Fibroblast of the aortic adventitia (primary cell): ENCODE measurements around the gene KRT85. TPM values are rescaled to one million over a fixed set of nuclear protein-coding genes. Genes with fewer than 3 reads are reported as not detected.

Source experiments
- DNase-seq: peaks from one replicate; pipeline ENCODE4 v3.0.0-alpha.2; 2010; ENCODE audit warnings: low read depth
- H3K4me3 ChIP-seq: 2 replicates; pipeline ENCODE4 v1.5.1; 2011; ENCODE audit warnings: low read depth, mild to moderate bottlenecking, control low read depth, low read length, moderate library complexity
- CTCF ChIP-seq: IDR thresholded peaks from 2 replicates; pipeline ENCODE4 v1.5.1; 2011; ENCODE audit warnings: mild to moderate bottlenecking, low read length, control low read depth, inconsistent platforms; ENCODE audit not compliant: insufficient read depth
- total RNA-seq: library from RNA; depleted of rRNA; stranded (reverse); fragments of >200 nt; gene quantifications from 2 replicates; pipeline ENCODE4 v1.2.3, GENCODE V29; 2012; ENCODE audit warnings: low replicate concordance

The KRT85 gene
- total RNA-seq, 1 donor = not detected

- DNase-seq = no peak
- no peak overlapping the region for H3K4me3 ChIP-seq
- TF ChIP-seq CTCF = no peak
Measured at GRCh38 chr12:52378091-52378490, 10.8 kb upstream of the KRT85 start.

DNA sequence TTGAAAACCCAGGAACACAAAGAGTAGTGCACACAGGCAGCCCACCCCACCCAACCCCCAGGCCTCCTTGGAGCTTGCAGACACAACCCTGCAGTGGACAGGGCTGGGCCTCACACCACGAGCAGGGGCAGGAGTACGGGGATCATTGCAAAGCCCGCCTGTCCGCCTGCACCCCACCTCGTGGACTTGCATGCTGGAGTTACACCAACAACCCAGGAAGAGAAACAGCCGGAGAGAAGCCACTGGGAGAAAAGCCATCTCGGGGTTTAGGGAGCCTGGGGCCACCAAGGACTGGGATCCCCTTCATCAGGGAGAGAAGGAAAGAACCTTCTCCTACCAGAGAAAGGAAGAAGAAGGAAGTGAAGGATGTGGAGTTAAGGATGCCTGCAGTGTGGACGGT, 10.0 kb upstream of the KRT85 start:
- H3K4me3 ChIP-seq = no peak overlapping the region
- no peak for DNase-seq
- no peak for TF ChIP-seq CTCF

DNA sequence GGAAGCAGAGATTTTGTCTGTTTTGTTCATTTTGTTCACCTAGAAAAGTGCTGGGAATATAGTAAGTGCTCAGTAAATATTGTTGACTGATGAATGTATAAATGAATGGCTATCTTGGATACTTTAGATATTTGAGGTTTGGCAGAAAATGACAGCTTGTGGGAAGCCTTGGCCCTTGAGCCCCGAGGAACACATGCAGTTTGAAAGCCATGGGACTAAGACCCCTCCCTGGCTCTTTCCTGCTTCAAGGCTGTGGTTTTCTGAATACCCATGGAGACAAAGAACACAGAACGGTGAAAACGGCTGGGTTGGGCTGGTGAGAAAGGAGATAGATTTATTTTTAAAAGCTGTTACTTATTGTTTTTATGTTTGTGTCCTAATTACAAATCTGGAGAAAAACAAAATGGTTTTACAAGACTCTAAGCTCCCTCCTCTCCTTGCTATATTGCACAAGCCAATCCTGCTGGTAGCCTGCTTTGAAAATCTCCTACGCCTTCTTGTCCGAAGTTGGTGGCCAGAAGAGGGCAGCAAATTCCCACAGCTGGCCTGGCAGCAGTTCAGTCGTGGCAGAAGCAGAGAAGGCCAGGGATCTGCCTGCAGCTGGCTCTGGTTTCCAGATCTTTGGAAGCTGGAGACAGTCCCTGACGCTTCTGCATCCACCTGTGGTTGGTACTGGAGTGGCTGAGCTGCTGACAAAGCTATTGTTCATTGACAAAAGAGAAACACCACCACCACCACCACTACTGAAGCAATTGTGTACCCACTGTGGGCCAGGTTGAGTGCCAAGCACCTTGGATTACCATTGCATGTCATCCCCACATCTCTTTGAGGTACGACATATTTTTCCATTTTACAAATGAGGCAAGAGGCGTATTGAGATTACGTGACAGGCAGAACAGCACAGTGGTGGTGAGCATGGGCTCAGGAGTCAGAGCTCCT, 5.2 kb upstream of the KRT85 start:
- TF ChIP-seq CTCF = peak; percentile 90
- peak; percentile 93 for DNase-seq
- no peak overlapping the region for H3K4me3 ChIP-seq

DNA sequence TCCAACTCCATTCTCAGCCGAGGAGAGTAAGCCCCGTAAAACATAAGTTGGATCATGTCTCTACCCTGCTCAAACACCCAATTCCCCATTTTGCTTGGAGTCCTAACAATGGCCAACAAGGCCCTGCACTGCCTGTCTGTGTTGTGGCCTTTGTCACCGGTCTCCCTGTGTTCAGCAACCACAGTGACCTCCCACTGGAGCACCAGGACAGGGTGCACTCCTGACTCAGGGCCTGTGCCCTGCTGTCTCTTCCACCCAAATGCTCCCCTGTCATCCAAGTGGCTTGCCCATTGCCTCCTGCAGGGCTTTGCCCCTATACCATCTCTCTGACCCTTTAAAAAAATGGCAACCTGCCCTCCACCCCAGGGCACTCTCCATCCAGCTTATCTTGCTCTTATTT, 4.4 kb upstream of the KRT85 start:
- H3K4me3 ChIP-seq = no peak overlapping the region
- TF ChIP-seq CTCF = no peak
- DNase-seq = no peak

- DNase-seq = peak; percentile 90
- no peak for TF ChIP-seq CTCF
Measured at GRCh38 chr12:52370926-52371608, 3.8 kb upstream of the KRT85 start.

DNA sequence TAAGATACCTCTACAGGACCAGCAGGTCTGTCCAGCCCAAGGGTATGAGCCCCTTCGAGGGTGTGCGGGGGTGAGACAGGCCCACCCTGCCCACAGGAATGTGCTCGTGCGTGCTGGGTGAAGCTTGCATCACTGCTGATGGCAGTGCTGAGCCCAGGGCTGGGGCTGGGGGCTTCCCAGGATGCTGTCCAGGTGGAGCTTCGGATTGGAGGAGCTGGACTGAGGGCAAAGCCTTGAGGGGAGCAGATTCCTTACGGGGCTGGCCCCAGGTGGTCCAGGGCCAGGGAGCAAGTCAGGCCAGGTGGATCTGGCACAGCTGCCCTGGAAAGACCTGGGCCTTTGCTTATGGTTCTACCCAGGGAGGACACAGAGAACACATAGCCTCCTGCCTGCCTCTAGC, 2.5 kb upstream of the KRT85 start:
- no peak for DNase-seq

More at GRCh38 chr12:52370926-52371608, 3.8 kb upstream of the KRT85 start:
- H3K4me3 ChIP-seq = no peak overlapping the region

More for the DNA sequence above, 2.5 kb upstream of the KRT85 start:
- TF ChIP-seq CTCF = no peak
- no peak overlapping the region for H3K4me3 ChIP-seq
